Hematopoietic multipotent progenitor cell (in vitro differentiated cells): ENCODE measurements around the gene RAB20. TPM values are rescaled to one million over a fixed set of nuclear protein-coding genes. Genes with fewer than 3 reads are reported as not detected.
"Not testable (repeated sequence)": the region's sequence is repeated elsewhere in the genome, so short reads cannot be mapped to it uniquely, and the experiment has no call there.

Source experiments
- DNase-seq, 3 donors: peaks; one replicate each; pipeline ENCODE4 v3.0.0-alpha.2; 2011 to 2015; ENCODE audit warnings: low read depth in 2 of 3, low spot score in 2 of 3
- total RNA-seq: library from RNA; depleted of rRNA; stranded (reverse); fragments of >200 nt; gene quantifications from one replicate; pipeline ENCODE4 v1.2.3, GENCODE V29; 2012

RAB20 gene
- total RNA-seq, 1 donor: 2.7 TPM

- DNase-seq: no peak
Measured at GRCh38 chr13:110495881-110496280, 65.6 kb downstream of the RAB20 start.

GRCh38 chr13:110495376-110495775 lies 66.1 kb downstream of the RAB20 start:
- no peak for DNase-seq

- DNase-seq: no peak
Measured at GRCh38 chr13:110493613-110494012, 67.9 kb downstream of the RAB20 start.

- no peak for DNase-seq
Measured at GRCh38 chr13:110492679-110493593, 68.6 kb downstream of the RAB20 start.

GRCh38 chr13:110491869-110492678 lies 69.4 kb downstream of the RAB20 start:
- DNase-seq: no peak

- DNase-seq: no peak
Measured at GRCh38 chr13:110490009-110490770, 71.3 kb downstream of the RAB20 start.

- not testable (repeated sequence) for DNase-seq
Measured at GRCh38 chr13:110486880-110487279, 74.6 kb downstream of the RAB20 start.

- no peak for DNase-seq
Measured at GRCh38 chr13:110486061-110486715, 75.3 kb downstream of the RAB20 start.

GRCh38 chr13:110485604-110486003 lies 75.9 kb downstream of the RAB20 start:
- DNase-seq: no peak

- DNase-seq: no peak
Measured at GRCh38 chr13:110484290-110485048, 77.1 kb downstream of the RAB20 start.

- no peak for DNase-seq
Measured at GRCh38 chr13:110483386-110483968, 78.0 kb downstream of the RAB20 start.

GRCh38 chr13:110480161-110480560 lies 81.4 kb downstream of the RAB20 start:
- DNase-seq: no peak

- no peak for DNase-seq
Measured at GRCh38 chr13:110479648-110480047, 81.9 kb downstream of the RAB20 start.

- DNase-seq: no peak
Measured at GRCh38 chr13:110479215-110479545, 82.3 kb downstream of the RAB20 start.

- DNase-seq: no peak
Measured at GRCh38 chr13:110478405-110479214, 82.9 kb downstream of the RAB20 start.

GRCh38 chr13:110477706-110478245 lies 83.7 kb downstream of the RAB20 start:
- no peak for DNase-seq

- no peak for DNase-seq
Measured at GRCh38 chr13:110476220-110476617, 85.3 kb downstream of the RAB20 start.

- no peak for DNase-seq
Measured at GRCh38 chr13:110475550-110476219, 85.8 kb downstream of the RAB20 start.
